ENCODE measurements around the gene TMEM9. TPM values are rescaled to one million over a fixed set of nuclear protein-coding genes. Genes with fewer than 3 reads are reported as not detected.

TMEM9 gene
- total and polyA plus RNA-seq, 2 of the 8 experiments (the other 6 are each of a cell fraction or from before 2014, with no cell fraction given) = 79.9 to 181 TPM

DNA sequence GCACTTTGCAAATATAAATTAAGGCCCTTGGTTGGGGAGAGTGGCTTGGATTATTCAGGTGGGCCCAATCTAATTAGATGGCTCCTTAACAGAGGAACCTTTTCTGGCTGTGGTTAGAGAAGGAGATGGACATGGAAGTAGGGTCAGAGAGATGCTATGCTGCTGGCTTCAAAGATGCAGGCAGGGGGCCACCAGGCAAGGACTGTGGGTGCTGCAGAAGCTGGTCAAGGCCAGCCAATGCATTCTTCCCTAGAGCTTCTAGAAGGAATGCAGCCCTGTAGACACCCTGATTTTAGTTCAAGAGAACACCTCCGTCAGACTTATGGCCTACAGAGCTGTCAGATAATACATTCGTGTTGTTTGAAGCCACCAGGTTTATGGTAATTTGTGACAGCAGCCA, 3.7 kb upstream of the TMEM9 start (continued):
- no peak for TF ChIP-seq BRCA1 (IDR thresholded peaks at IDR 0.05; ENCODE audit: low read depth, low read length)
